ENCODE data around the gene UGT1A5. TPM values are rescaled to one million over a fixed set of nuclear protein-coding genes. Genes with fewer than 3 reads are reported as not detected.

Gene UGT1A5
- total and polyA plus RNA-seq, 2 of the 13 experiments (the other 11 are each of a cell fraction or from before 2014, with no cell fraction given): not detected

DNA sequence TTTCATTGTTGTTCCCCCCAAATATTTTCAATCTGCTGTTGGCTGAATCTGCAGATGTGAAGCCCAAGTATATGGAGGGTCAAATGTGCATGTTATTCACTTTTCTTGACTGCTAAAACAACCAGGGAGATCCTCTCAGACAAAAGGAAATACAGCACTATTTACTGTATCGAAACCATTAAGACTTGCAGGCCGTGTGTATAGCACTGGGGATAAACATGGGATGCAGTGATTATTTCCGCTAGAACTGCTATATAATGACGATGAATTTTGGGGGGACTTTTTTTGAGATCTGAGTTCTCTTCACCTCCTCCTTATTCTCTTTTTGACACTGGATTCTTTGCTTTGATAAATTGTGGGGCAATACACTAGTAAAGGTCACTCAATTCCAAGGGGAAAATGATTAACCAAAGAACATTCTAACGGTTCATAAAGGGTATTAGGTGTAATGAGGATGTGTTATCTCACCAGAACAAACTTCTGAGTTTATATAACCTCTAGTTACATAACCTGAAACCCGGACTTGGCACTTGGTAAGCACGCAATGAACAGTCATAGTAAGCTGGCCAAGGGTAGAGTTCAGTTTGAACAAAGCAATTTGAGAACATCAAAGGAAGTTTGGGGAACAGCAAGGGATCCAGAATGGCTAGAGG, 43.8 kb downstream of the UGT1A5 start (continued):
- peak; percentile 99 for TF ChIP-seq ARID5B (CRISPR knock-in tag; IDR thresholded peaks at IDR 0.05)
- no peak for TF ChIP-seq EEA1 (CRISPR knock-in tag; IDR thresholded peaks at IDR 0.05; ENCODE audit: borderline replicate concordance)
- no peak for TF ChIP-seq ZNF354B (CRISPR knock-in tag; IDR thresholded peaks at IDR 0.05)
- TF ChIP-seq ZNF749 (CRISPR knock-in tag; IDR thresholded peaks at IDR 0.05; ENCODE audit: borderline replicate concordance): no peak
- no peak for TF ChIP-seq NFAT5 (CRISPR knock-in tag; IDR thresholded peaks at IDR 0.05)
- peak; percentile 100 for TF ChIP-seq TBL1XR1 (IDR thresholded peaks at IDR 0.05; ENCODE audit: borderline replicate concordance, low read length, partially characterized antibody)
- TF ChIP-seq KLF15 (CRISPR knock-in tag; IDR thresholded peaks at IDR 0.05; ENCODE audit: borderline replicate concordance): 0 out of 2 replicates have a peak, but pooled peaks have one; percentile 27
- TF ChIP-seq, protein P1, sequence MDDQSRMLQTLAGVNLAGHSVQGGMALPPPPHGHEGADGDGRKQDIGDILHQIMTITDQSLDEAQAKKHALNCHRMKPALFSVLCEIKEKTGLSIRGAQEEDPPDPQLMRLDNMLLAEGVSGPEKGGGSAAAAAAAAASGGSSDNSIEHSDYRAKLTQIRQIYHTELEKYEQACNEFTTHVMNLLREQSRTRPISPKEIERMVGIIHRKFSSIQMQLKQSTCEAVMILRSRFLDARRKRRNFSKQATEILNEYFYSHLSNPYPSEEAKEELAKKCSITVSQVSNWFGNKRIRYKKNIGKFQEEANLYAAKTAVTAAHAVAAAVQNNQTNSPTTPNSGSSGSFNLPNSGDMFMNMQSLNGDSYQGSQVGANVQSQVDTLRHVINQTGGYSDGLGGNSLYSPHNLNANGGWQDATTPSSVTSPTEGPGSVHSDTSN (CRISPR knock-in tag; IDR thresholded peaks at IDR 0.05; ENCODE audit: borderline replicate concordance): no peak
- TF ChIP-seq, protein P2, sequence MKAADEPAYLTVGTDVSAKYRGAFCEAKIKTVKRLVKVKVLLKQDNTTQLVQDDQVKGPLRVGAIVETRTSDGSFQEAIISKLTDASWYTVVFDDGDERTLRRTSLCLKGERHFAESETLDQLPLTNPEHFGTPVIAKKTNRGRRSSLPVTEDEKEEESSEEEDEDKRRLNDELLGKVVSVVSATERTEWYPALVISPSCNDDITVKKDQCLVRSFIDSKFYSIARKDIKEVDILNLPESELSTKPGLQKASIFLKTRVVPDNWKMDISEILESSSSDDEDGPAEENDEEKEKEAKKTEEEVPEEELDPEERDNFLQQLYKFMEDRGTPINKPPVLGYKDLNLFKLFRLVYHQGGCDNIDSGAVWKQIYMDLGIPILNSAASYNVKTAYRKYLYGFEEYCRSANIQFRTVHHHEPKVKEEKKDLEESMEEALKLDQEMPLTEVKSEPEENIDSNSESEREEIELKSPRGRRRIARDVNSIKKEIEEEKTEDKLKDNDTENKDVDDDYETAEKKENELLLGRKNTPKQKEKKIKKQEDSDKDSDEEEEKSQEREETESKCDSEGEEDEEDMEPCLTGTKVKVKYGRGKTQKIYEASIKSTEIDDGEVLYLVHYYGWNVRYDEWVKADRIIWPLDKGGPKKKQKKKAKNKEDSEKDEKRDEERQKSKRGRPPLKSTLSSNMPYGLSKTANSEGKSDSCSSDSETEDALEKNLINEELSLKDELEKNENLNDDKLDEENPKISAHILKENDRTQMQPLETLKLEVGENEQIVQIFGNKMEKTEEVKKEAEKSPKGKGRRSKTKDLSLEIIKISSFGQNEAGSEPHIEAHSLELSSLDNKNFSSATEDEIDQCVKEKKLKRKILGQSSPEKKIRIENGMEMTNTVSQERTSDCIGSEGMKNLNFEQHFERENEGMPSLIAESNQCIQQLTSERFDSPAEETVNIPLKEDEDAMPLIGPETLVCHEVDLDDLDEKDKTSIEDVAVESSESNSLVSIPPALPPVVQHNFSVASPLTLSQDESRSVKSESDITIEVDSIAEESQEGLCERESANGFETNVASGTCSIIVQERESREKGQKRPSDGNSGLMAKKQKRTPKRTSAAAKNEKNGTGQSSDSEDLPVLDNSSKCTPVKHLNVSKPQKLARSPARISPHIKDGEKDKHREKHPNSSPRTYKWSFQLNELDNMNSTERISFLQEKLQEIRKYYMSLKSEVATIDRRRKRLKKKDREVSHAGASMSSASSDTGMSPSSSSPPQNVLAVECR (CRISPR knock-in tag; IDR thresholded peaks at IDR 0.05; ENCODE audit: borderline replicate concordance): peak; percentile 45; the same call in 1 of the 2 replicates
- TF ChIP-seq ZNF552 (CRISPR knock-in tag; IDR thresholded peaks at IDR 0.05; ENCODE audit: borderline replicate concordance): no peak
- no peak for TF ChIP-seq ZNF558 (CRISPR knock-in tag; IDR thresholded peaks at IDR 0.05; ENCODE audit: borderline replicate concordance)
- no peak for TF ChIP-seq ZSCAN31 (CRISPR knock-in tag; IDR thresholded peaks at IDR 0.05; ENCODE audit: low read depth)
- TF ChIP-seq LCORL (IDR thresholded peaks at IDR 0.05): peak; percentile 86
- TF ChIP-seq LCORL (CRISPR knock-in tag; IDR thresholded peaks at IDR 0.05): peak; percentile 99

Data from HepG2 (cell line).